ENCODE results near the gene NTRK1. TPM values are rescaled to one million over a fixed set of nuclear protein-coding genes. Genes with fewer than 3 reads are reported as not detected.
A peak's percentile ranks its signal among the peaks of the same experiment; 100 is the strongest.

The NTRK1 gene
- total RNA-seq, 3 donors from 2014 or later (not counting 1 experiment from before 2014, with no cell fraction given), result 1.7 to 16.7 (median 2.4) TPM

DNA sequence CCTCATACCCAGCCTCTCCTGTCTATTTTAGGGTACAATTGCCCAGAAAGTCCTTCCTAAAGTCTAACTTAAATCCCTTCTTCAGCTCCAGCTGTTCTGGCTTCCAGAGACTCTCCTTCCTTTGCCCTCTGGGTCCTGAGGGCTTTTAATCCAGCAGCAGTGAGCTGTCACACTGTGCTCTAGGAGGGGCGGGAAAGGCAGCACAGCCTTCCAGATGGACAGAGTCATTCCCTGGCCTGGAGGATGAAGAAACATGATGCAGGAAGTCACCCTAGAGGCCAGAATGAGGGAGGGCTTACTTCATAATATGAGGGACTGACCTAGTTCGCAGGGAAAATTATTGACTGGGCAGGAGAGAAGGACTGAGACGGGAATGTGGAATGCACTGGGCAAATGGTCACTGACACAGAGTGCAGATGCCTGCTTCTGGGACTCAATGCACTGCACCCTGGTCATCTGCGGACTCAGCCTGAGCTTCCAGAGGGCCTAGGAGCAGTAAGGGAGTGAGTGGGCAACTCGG lies 45.3 kb upstream of the NTRK1 start:
- peak overlapping the region; percentile 99 for H3K27ac ChIP-seq (ENCODE audit: low read length)
- no peaks in the 10 kb centered on the region for H3K27me3 Mint-ChIP-seq (ENCODE audit: low read depth in 2 of 2)
- H3K27ac Mint-ChIP-seq, result peak overlapping the region; percentile 98
- intact Hi-C loops (cut with micrococcal nuclease), result no loop called here
- no peaks in the 10 kb centered on the region for H3K9me3 ChIP-seq (ENCODE audit: control insufficient read depth, insufficient read depth, low read length)
- peaks cover 25% of the 10 kb centered on the region for H3K36me3 ChIP-seq (ENCODE audit: control insufficient read depth, insufficient read depth, low read length)
- no peak for TF ChIP-seq CTCF (IDR thresholded peaks at IDR 0.05)
- peaks cover 74 to 82% of the 10 kb centered on the region in 2 donors for H3K4me1 Mint-ChIP-seq
- 68% methylated on average over 5 of the region's 5 CpGs for WGBS (ENCODE audit: insufficient coverage)
- no peaks in the 10 kb centered on the region for H3K9me3 Mint-ChIP-seq
- H3K4me3 Mint-ChIP-seq, result peak overlapping the region; percentile 96
- H3K36me3 Mint-ChIP-seq, result peaks cover 20% of the 10 kb centered on the region
- ATAC-seq (no peak), DNase-seq (peak in 1 of 2 donors; percentile 40)
- H3K27me3 ChIP-seq (ENCODE audit: control insufficient read depth, insufficient read depth, low read length), result no peaks in the 10 kb centered on the region
- H3K4me3 ChIP-seq (ENCODE audit: low read length), result peak overlapping the region; percentile 76
- H3K4me1 ChIP-seq (ENCODE audit: control insufficient read depth, insufficient read depth, low read length), result peaks cover 69% of the 10 kb centered on the region

- no peaks in the 10 kb centered on the region for H3K27me3 ChIP-seq (ENCODE audit: control insufficient read depth, insufficient read depth, low read length)
- H3K4me1 ChIP-seq (ENCODE audit: control insufficient read depth, insufficient read depth, low read length), result peaks cover 68% of the 10 kb centered on the region
- H3K9me3 ChIP-seq (ENCODE audit: control insufficient read depth, insufficient read depth, low read length), result no peaks in the 10 kb centered on the region
- Mint-ChIP-seq H3K4me3 (peak overlapping the region; percentile 96), H3K27ac (peak overlapping the region; percentile 98), H3K27me3 (ENCODE audit: low read depth in 2 of 2) (no peaks in the 10 kb centered on the region), H3K9me3 (no peaks in the 10 kb centered on the region), H3K4me1 (peaks cover 72 to 82% of the 10 kb centered on the region in 2 donors), H3K36me3 (peaks cover 20% of the 10 kb centered on the region)
- peak overlapping the region; percentile 99 for H3K27ac ChIP-seq (ENCODE audit: low read length)
- H3K36me3 ChIP-seq (ENCODE audit: control insufficient read depth, insufficient read depth, low read length), result peaks cover 21% of the 10 kb centered on the region
- peak overlapping the region; percentile 76 for H3K4me3 ChIP-seq (ENCODE audit: low read length)
- intact Hi-C loops (cut with micrococcal nuclease), result loop anchor here (1.0 to 2.0 kb wide), 4 partner anchors 23 to 156 kb away; partner anchors contain the start of genes INSRR and PRCC
- 46% methylated on average over 10 of the region's 10 CpGs for WGBS (ENCODE audit: insufficient coverage)
- DNase-seq, result peak; percentile 38 to 63
- no peak for TF ChIP-seq CTCF (IDR thresholded peaks at IDR 0.05)
- peak in 1 of 3 donors; percentile 1 for ATAC-seq
Observed at GRCh38 chr1:156815961-156816422, 44.7 kb upstream of the NTRK1 start.

GRCh38 chr1:156816561-156817328 lies 43.9 kb upstream of the NTRK1 start, which contains the start of gene SH2D2A:
TSS of gene SH2D2A (minus strand) at chr1:156816848. CDS start at chr1:156816708, 140 bp downstream.
- H3K27me3 Mint-ChIP-seq (ENCODE audit: low read depth in 2 of 2), result no peaks in the 10 kb centered on the region
- H3K36me3 Mint-ChIP-seq, result peaks cover 12% of the 10 kb centered on the region
- peak within 1 kb of the TSS; percentile 76 for H3K4me3 ChIP-seq (ENCODE audit: low read length)
- H3K27ac Mint-ChIP-seq, result peak within 1 kb of the TSS; percentile 98
- H3K27me3 ChIP-seq (ENCODE audit: control insufficient read depth, insufficient read depth, low read length), result no peaks in the 10 kb centered on the region
- peak; percentile 94 to 100 for DNase-seq
- H3K9me3 ChIP-seq (ENCODE audit: control insufficient read depth, insufficient read depth, low read length), result no peaks in the 10 kb centered on the region
- H3K27ac ChIP-seq (ENCODE audit: low read length), result peak within 1 kb of the TSS; percentile 99
- intact Hi-C loops (cut with micrococcal nuclease), result loop anchor here (1.0 to 2.0 kb wide), 4 partner anchors 22 to 156 kb away; partner anchors contain the start of genes INSRR and PRCC
- no peak for TF ChIP-seq CTCF (IDR thresholded peaks at IDR 0.05)
- ATAC-seq, result peak; percentile 77 to 92 (median 84)
- peaks cover 15% of the 10 kb centered on the region for H3K36me3 ChIP-seq (ENCODE audit: control insufficient read depth, insufficient read depth, low read length)
- H3K9me3 Mint-ChIP-seq, result no peaks in the 10 kb centered on the region
- H3K4me1 ChIP-seq (ENCODE audit: control insufficient read depth, insufficient read depth, low read length), result peaks cover 61% of the 10 kb centered on the region
- peaks cover 67 to 79% of the 10 kb centered on the region in 2 donors for H3K4me1 Mint-ChIP-seq
- H3K4me3 Mint-ChIP-seq, result peak within 1 kb of the TSS; percentile 96
- 0% methylated on average over 7 of the region's 10 CpGs for WGBS (ENCODE audit: insufficient coverage)
